ENCODE measurements around the gene SYNE1. TPM values are rescaled to one million over a fixed set of nuclear protein-coding genes. Genes with fewer than 3 reads are reported as not detected.

The SYNE1 gene
- polyA plus RNA-seq, 1 experiment: 35.7 TPM

DNA sequence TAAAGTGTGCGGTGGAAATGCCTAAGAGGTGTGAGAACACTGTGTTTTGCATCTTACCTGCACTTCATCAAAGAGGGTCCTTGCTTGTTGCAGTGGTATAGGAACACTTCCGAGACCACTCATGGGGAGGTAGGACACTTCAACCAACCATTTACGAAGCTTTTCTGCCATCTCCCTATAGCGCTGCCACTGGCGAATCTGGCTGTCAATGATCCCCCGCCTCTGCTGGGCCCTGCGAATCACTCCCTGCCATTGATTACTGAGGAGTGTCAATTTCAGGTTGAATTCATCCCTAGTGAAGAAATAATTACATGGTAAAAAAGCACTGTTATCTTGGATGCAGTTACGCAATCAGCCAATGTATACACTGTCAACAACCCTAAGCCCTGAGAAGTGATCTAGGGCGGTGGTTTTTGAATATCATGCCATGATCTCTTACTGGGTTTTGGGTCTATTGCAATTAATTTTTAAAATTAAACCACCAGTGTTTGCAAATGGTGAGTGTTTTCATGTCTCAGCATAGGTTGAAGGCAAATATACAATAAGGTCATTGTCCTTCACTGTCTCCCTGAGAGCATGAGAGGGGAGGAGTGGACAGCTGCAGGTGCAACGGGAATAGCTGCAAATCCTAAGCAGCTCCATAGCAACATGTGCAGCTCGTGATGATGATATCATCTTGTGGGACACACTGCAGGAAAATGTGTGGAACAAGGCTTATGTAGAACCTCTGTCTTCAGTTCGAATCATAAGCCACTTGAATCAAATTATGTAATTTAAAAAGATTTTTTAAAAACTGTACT is 429.0 kb downstream of the SYNE1 start:
- Histone ChIP-seq H3K27me3 (ENCODE audit: control insufficient read depth, insufficient read depth, low read length) (no peaks in the 10 kb centered on the region), H3K9me3 (ENCODE audit: control insufficient read depth, insufficient read depth, low read length) (no peaks in the 10 kb centered on the region), H3K4me3 (ENCODE audit: low read depth, low read length) (no peak overlapping the region), H3K27ac (ENCODE audit: low read depth, low read length) (no peak overlapping the region)
- ChIA-PET CTCF (interaction anchor here (1.0 kb wide), 1 partner anchor 60 kb away, joined by 3 read pairs; no protein-coding TSS in a partner anchor), POLR2A (no interaction called here)
- TF ChIP-seq, protein P1, sequence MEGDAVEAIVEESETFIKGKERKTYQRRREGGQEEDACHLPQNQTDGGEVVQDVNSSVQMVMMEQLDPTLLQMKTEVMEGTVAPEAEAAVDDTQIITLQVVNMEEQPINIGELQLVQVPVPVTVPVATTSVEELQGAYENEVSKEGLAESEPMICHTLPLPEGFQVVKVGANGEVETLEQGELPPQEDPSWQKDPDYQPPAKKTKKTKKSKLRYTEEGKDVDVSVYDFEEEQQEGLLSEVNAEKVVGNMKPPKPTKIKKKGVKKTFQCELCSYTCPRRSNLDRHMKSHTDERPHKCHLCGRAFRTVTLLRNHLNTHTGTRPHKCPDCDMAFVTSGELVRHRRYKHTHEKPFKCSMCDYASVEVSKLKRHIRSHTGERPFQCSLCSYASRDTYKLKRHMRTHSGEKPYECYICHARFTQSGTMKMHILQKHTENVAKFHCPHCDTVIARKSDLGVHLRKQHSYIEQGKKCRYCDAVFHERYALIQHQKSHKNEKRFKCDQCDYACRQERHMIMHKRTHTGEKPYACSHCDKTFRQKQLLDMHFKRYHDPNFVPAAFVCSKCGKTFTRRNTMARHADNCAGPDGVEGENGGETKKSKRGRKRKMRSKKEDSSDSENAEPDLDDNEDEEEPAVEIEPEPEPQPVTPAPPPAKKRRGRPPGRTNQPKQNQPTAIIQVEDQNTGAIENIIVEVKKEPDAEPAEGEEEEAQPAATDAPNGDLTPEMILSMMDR (IDR thresholded peaks at IDR 0.05; ENCODE audit: low read depth, low read length): no peak
- no peak for DNase-seq (ENCODE audit: low read depth, low spot score)

DNA sequence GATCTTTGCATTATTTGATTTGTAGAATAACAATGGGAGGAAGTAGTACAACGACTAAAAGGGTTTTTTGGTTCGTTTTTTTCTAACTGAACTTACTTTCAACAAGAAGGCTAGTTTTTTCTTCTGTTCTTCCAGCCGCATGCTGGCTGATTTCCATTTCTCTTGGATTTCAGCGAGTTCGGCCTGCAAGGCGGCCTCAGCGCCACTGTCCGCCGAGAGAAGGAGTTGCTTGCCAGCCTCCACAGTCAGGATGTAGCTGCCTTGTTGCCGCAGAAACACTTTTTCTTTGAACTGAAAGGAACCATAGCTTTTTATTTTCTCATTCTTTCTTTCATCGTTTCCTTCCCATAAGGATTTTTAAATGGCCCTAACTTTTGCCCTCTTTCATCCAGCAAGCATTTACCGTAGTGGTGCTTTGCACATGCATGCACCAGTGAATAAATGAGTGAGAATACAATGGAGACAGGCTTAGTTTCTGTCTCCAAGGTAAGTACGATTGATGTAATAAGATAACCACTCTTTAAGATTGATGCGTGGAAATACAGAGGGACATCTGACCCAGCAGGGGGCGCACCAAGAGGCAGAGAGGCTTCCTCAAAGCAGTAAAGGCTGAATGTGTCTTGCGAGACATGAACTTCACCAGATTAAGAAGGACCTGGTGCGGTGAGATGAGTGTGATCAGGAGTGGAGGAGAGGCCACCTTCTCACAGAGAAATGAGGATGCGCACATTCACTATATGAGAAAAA is 430.9 kb downstream of the SYNE1 start:
- H3K27me3 ChIP-seq (ENCODE audit: control insufficient read depth, insufficient read depth, low read length): no peaks in the 10 kb centered on the region
- DNase-seq (ENCODE audit: low read depth, low spot score): no peak
- ChIA-PET POLR2A (no interaction called here), CTCF (interaction anchor here (0.6 to 1.3 kb wide), 5 partner anchors 9 to 68 kb away, joined by 3 to 5 read pairs (median 3); no protein-coding TSS in a partner anchor)
- H3K9me3 ChIP-seq (ENCODE audit: control insufficient read depth, insufficient read depth, low read length): no peaks in the 10 kb centered on the region
- TF ChIP-seq, protein P1 (IDR thresholded peaks at IDR 0.05; ENCODE audit: low read depth, low read length): peak; percentile 45
- no peak overlapping the region for H3K27ac ChIP-seq (ENCODE audit: low read depth, low read length)
- H3K4me3 ChIP-seq (ENCODE audit: low read depth, low read length): no peak overlapping the region

DNA sequence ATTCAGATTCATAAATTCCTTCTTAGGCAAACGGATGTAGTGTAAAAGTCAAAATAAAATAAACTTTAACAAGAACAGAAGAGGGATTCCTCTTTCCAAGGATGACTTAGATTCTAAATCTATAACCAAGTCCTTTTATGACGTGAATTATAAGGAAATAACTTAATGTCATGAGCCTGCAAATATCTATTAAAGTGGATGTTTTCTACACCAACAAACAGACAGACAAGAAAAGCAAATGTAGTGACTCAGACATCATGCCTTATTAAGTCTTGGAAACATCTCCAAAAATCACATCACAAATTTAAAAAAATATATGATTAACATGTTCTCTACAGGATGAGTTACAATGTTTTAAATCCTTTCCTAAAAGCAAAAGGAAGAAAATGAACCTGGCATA is 432.6 kb downstream of the SYNE1 start:
- Histone ChIP-seq H3K27me3 (ENCODE audit: control insufficient read depth, insufficient read depth, low read length) (no peaks in the 10 kb centered on the region), H3K4me3 (ENCODE audit: low read depth, low read length) (no peak overlapping the region), H3K9me3 (ENCODE audit: control insufficient read depth, insufficient read depth, low read length) (no peaks in the 10 kb centered on the region), H3K27ac (ENCODE audit: low read depth, low read length) (no peak overlapping the region)
- CTCF ChIA-PET: interaction anchor here (0.7 kb wide), 1 partner anchor 124 kb away, joined by 3 read pairs; no protein-coding TSS in a partner anchor
- POLR2A ChIA-PET: interaction anchor here (0.7 kb wide), 1 partner anchor 176 kb away, joined by 5 read pairs; no protein-coding TSS in a partner anchor
- TF ChIP-seq, protein P1 (IDR thresholded peaks at IDR 0.05; ENCODE audit: low read depth, low read length): no peak
- no peak for DNase-seq (ENCODE audit: low read depth, low spot score)

- CTCF ChIA-PET: interaction anchor here (0.6 to 1.7 kb wide), 2 partner anchors 9 to 67 kb away, joined by 3 to 5 read pairs; no protein-coding TSS in a partner anchor
- Histone ChIP-seq H3K27ac (ENCODE audit: low read depth, low read length) (no peak overlapping the region), H3K9me3 (ENCODE audit: control insufficient read depth, insufficient read depth, low read length) (no peaks in the 10 kb centered on the region), H3K27me3 (ENCODE audit: control insufficient read depth, insufficient read depth, low read length) (no peaks in the 10 kb centered on the region), H3K4me3 (ENCODE audit: low read depth, low read length) (no peak overlapping the region)
- POLR2A ChIA-PET: no interaction called here
- no peak for DNase-seq (ENCODE audit: low read depth, low spot score)
- TF ChIP-seq, protein P1 (IDR thresholded peaks at IDR 0.05; ENCODE audit: low read depth, low read length): no peak
These were observed 436.0 kb downstream of the SYNE1 start for GRCh38 chr6:152201120-152201519.

GRCh38 chr6:152195896-152196295 is 441.3 kb downstream of the SYNE1 start:
- CTCF ChIA-PET: no interaction called here
- no peak for DNase-seq (ENCODE audit: low read depth, low spot score)
- Histone ChIP-seq H3K4me3 (ENCODE audit: low read depth, low read length) (no peak overlapping the region), H3K27ac (ENCODE audit: low read depth, low read length) (no peak overlapping the region), H3K27me3 (ENCODE audit: control insufficient read depth, insufficient read depth, low read length) (no peaks in the 10 kb centered on the region), H3K9me3 (ENCODE audit: control insufficient read depth, insufficient read depth, low read length) (no peaks in the 10 kb centered on the region)
- POLR2A ChIA-PET: no interaction called here
- TF ChIP-seq, protein P1 (IDR thresholded peaks at IDR 0.05; ENCODE audit: low read depth, low read length): no peak
